Measurements from ENCODE around the gene RENBP.

RENBP gene

GRCh38 chrX:153887385-153887784, 57.1 kb downstream of the RENBP start:
- DNase-seq (ENCODE audit: low read depth) = peak; percentile 12

GRCh38 chrX:153886915-153887314, 57.5 kb downstream of the RENBP start:
- peak; percentile 65 for DNase-seq (ENCODE audit: low read depth)

- DNase-seq (ENCODE audit: low read depth) = peak; percentile 28
These were observed 58.2 kb downstream of the RENBP start, which contains the start of gene L1CAM for GRCh38 chrX:153885968-153886903. Gene L1CAM (minus strand): TSS chrX:153886173. CDS start chrX:153875836, 10,337 bp downstream.

Data from EH (cell line).